Astrocyte (in vitro differentiated cells and primary cell): ENCODE measurements around the gene MTURN. TPM values are rescaled to one million over a fixed set of nuclear protein-coding genes. Genes with fewer than 3 reads are reported as not detected.

Experiments used
- DNase-seq: peaks from one replicate; pipeline ENCODE4 v3.0.0-alpha.2; 2010; ENCODE audit warnings: low read depth
- FAIRE-seq: peaks from 2 replicates; lab custom pipeline; 2011; peaks lifted over from hg19 to GRCh38; lab: Jason Lieb, UNC
- H2AFZ ChIP-seq: 2 replicates; pipeline ENCODE4 v1.6.0; 2012; ENCODE audit warnings: low read depth, low read length, inconsistent platforms
- H3K27ac ChIP-seq: 2 replicates; pipeline ENCODE4 v1.5.1; 2011; ENCODE audit warnings: low read depth, low read length, inconsistent platforms
- H3K27me3 ChIP-seq: 2 replicates; pipeline ENCODE4 v1.6.0; 2011; ENCODE audit warnings: low read length, inconsistent platforms; ENCODE audit not compliant: insufficient read depth
- H3K36me3 ChIP-seq: 2 replicates; pipeline ENCODE4 v1.5.1; 2011; ENCODE audit warnings: low read length, inconsistent platforms; ENCODE audit not compliant: insufficient read depth
- H3K4me1 ChIP-seq: 2 replicates; pipeline ENCODE4 v1.5.1; 2011; ENCODE audit warnings: low read length, inconsistent platforms; ENCODE audit not compliant: insufficient read depth
- H3K4me2 ChIP-seq: 2 replicates; pipeline ENCODE4 v1.6.0; 2012; ENCODE audit warnings: low read length, inconsistent platforms
- H3K4me3 ChIP-seq: 2 replicates; pipeline ENCODE4 v1.5.1; 2011; ENCODE audit warnings: low read depth, mild to moderate bottlenecking, low read length, inconsistent platforms; ENCODE audit not compliant: insufficient read depth
- H3K79me2 ChIP-seq: 2 replicates; pipeline ENCODE4 v1.6.0; 2012; ENCODE audit warnings: mild to moderate bottlenecking, low read length, inconsistent platforms; ENCODE audit not compliant: insufficient read depth
- H3K9ac ChIP-seq: 2 replicates; pipeline ENCODE4 v1.6.0; 2012; ENCODE audit warnings: mild to moderate bottlenecking, low read length, inconsistent platforms
- H3K9me3 ChIP-seq: 2 replicates; pipeline ENCODE4 v1.5.1; 2012; ENCODE audit warnings: low read depth, mild to moderate bottlenecking, low read length, inconsistent platforms; ENCODE audit not compliant: insufficient read depth
- H4K20me1 ChIP-seq: 2 replicates; pipeline ENCODE4 v1.6.0; 2012; ENCODE audit warnings: low read length, inconsistent platforms; ENCODE audit not compliant: insufficient read depth
- H3K27ac Mint-ChIP-seq: one replicate; pipeline ENCODE4 v1.8.0; 2021; ENCODE audit warnings: mild to moderate bottlenecking, mixed read lengths; ENCODE audit not compliant: unreplicated experiment
- H3K27me3 Mint-ChIP-seq: one replicate; pipeline ENCODE4 v1.8.0; 2021; ENCODE audit warnings: low read depth, mixed read lengths; ENCODE audit not compliant: unreplicated experiment
- H3K36me3 Mint-ChIP-seq: one replicate; pipeline ENCODE4 v1.8.0; 2021; ENCODE audit warnings: low read depth, mixed read lengths; ENCODE audit not compliant: unreplicated experiment
- H3K4me1 Mint-ChIP-seq: one replicate; pipeline ENCODE4 v1.8.0; 2021; ENCODE audit warnings: low read depth, mixed read lengths; ENCODE audit not compliant: unreplicated experiment
- H3K4me3 Mint-ChIP-seq: one replicate; pipeline ENCODE4 v1.8.0; 2021; ENCODE audit warnings: mild to moderate bottlenecking, moderate library complexity, mixed read lengths; ENCODE audit not compliant: unreplicated experiment
- H3K9me3 Mint-ChIP-seq: one replicate; pipeline ENCODE4 v1.8.0; 2021; ENCODE audit warnings: mild to moderate bottlenecking, mixed read lengths; ENCODE audit not compliant: unreplicated experiment
- CTCF ChIP-seq: IDR thresholded peaks from 2 replicates; pipeline ENCODE4 v1.5.1; 2011; ENCODE audit warnings: low read depth, mild to moderate bottlenecking, inconsistent platforms, low read length, moderate library complexity; ENCODE audit not compliant: insufficient read depth
- EZH2 ChIP-seq: IDR thresholded peaks from 2 replicates; pipeline ENCODE4 v1.6.1; 2012; ENCODE audit warnings: mild to moderate bottlenecking, low read length, inconsistent platforms; ENCODE audit not compliant: insufficient read depth
- total RNA-seq: library from RNA; stranded (reverse); gene quantifications from 2 replicates; pipeline ENCODE4 v1.2.1, GENCODE V29; 2021

The MTURN gene
- total RNA-seq, 1 donor from 2014 or later = 9.3 TPM

DNA sequence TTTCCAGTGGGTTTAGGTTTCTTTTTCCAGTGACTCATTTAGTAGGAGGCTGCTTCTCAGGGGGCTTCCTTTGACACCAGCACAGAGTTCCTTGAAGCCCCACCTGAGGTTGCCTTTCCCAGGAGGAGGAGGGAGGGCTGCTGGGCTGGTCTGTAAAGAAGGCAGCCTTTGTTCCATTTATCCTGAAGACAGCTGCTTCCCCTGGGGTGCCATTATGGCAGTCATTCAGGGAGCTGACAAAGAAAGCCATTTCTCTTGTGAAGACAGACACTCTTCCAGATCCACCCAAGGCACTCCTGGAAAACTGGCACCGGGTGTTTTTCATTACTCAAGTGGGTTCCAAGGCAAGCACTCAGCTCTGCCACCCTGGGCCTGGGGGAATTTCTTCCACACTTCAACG lies 54.0 kb downstream of the MTURN start:
- H3K4me1 ChIP-seq = no peaks in the 10 kb centered on the region
- H3K9ac ChIP-seq = no peak overlapping the region
- no peak for DNase-seq
- TF ChIP-seq EZH2 (no peak), CTCF (no peak)
- Mint-ChIP-seq H3K4me1 (peaks cover 8% of the 10 kb centered on the region), H3K4me3 (no peak overlapping the region), H3K9me3 (peaks cover 28% of the 10 kb centered on the region), H3K27me3 (peaks cover 4% of the 10 kb centered on the region), H3K27ac (no peak overlapping the region), H3K36me3 (peaks cover 8% of the 10 kb centered on the region)
- no peaks in the 10 kb centered on the region for H4K20me1 ChIP-seq
- H3K4me3 ChIP-seq = no peak overlapping the region
- H3K9me3 ChIP-seq = no peaks in the 10 kb centered on the region
- H3K27ac ChIP-seq = no peak overlapping the region
- H2AFZ ChIP-seq = no peak overlapping the region
- H3K79me2 ChIP-seq = no peaks in the 10 kb centered on the region
- H3K27me3 ChIP-seq = no peaks in the 10 kb centered on the region
- H3K4me2 ChIP-seq = no peak overlapping the region
- FAIRE-seq = no peak
- no peaks in the 10 kb centered on the region for H3K36me3 ChIP-seq

- DNase-seq (no peak), FAIRE-seq (no peak)
- no peak overlapping the region for H3K4me3 Mint-ChIP-seq
- Histone ChIP-seq H3K79me2 (no peaks in the 10 kb centered on the region), H3K27me3 (peaks cover 2% of the 10 kb centered on the region), H3K4me1 (no peaks in the 10 kb centered on the region), H3K9me3 (peaks cover 11% of the 10 kb centered on the region), H3K4me3 (no peak overlapping the region), H3K4me2 (no peak overlapping the region), H2AFZ (no peak overlapping the region), H4K20me1 (no peaks in the 10 kb centered on the region), H3K9ac (no peak overlapping the region), H3K36me3 (no peaks in the 10 kb centered on the region), H3K27ac (no peak overlapping the region)
- peaks cover 11% of the 10 kb centered on the region for H3K36me3 Mint-ChIP-seq
- H3K9me3 Mint-ChIP-seq = peaks cover 38% of the 10 kb centered on the region
- TF ChIP-seq CTCF = no peak
- no peak for TF ChIP-seq EZH2
- peaks cover 4% of the 10 kb centered on the region for H3K27me3 Mint-ChIP-seq
- H3K4me1 Mint-ChIP-seq = no peaks in the 10 kb centered on the region
- H3K27ac Mint-ChIP-seq = no peak overlapping the region
These were observed 57.0 kb downstream of the MTURN start for GRCh38 chr7:30191809-30192208.

DNA sequence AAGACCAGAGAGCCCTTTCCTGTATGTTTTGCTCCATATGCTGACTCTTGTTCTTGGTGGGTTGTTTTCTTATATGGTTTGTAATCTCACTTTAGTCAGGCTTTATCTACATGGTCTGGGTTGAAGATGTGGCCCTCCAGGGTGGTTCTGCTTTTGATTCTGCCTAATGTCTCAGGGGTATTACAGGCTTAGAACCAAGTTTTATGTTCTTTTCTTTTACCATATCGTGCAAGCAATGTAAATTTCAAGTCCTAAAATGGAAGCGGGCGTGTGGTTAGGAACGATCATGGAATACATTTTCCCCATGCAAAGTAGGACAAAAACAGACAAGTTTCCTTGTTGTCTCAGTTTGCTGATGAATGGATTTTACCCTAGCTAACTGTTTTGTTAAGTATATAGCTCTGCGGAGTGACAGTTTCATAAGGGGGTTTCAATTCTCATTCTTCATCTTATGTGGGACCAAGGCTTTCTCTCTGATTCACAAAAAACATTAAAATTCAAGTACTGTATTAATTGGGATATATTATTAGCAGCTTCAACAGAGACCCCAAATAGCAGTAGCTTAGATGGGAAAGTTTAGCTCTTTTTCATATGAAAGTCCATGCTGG lies 58.7 kb downstream of the MTURN start:
- Histone ChIP-seq H3K9ac (no peak overlapping the region), H3K9me3 (peaks cover 16% of the 10 kb centered on the region), H3K36me3 (no peaks in the 10 kb centered on the region), H3K27ac (no peak overlapping the region), H4K20me1 (no peaks in the 10 kb centered on the region), H3K27me3 (peaks cover 2% of the 10 kb centered on the region), H2AFZ (no peak overlapping the region), H3K4me3 (no peak overlapping the region), H3K4me1 (no peaks in the 10 kb centered on the region), H3K4me2 (no peak overlapping the region), H3K79me2 (no peaks in the 10 kb centered on the region)
- FAIRE-seq (no peak), DNase-seq (no peak)
- H3K36me3 Mint-ChIP-seq = peaks cover 8% of the 10 kb centered on the region
- H3K4me3 Mint-ChIP-seq = no peak overlapping the region
- H3K27me3 Mint-ChIP-seq = peaks cover 4% of the 10 kb centered on the region
- H3K4me1 Mint-ChIP-seq = no peaks in the 10 kb centered on the region
- peaks cover 31% of the 10 kb centered on the region for H3K9me3 Mint-ChIP-seq
- TF ChIP-seq CTCF (no peak), EZH2 (no peak)
- no peak overlapping the region for H3K27ac Mint-ChIP-seq
